ENCODE measurements around the gene STIP1. TPM values are rescaled to one million over a fixed set of nuclear protein-coding genes. Genes with fewer than 3 reads are reported as not detected.

The STIP1 gene
- total RNA-seq, 1 experiment from 2014 or later: 287 TPM

- no peaks in the 10 kb centered on the region; the same call in 1 of the 2 replicates for H3K9me3 ChIP-seq
- no peak overlapping the region for H3K4me3 ChIP-seq
- H3K27me3 ChIP-seq: no peaks in the 10 kb centered on the region
- H3K36me3 ChIP-seq: no peaks in the 10 kb centered on the region
- no peak for DNase-seq
Measured at GRCh38 chr11:64178951-64179639, 6.9 kb upstream of the STIP1 start.

- no peak for DNase-seq
- H3K36me3 ChIP-seq: no peaks in the 10 kb centered on the region; the same call in 1 of the 2 replicates
- H3K27me3 ChIP-seq: no peaks in the 10 kb centered on the region
- H3K4me3 ChIP-seq: no peak overlapping the region
- no peaks in the 10 kb centered on the region for H3K9me3 ChIP-seq
Measured at GRCh38 chr11:64180891-64181290, 5.1 kb upstream of the STIP1 start.

- peak; percentile 94 for DNase-seq
- H3K9me3 ChIP-seq: no peaks in the 10 kb centered on the region
- peaks cover 1% of the 10 kb centered on the region; the same call in 1 of the 2 replicates for H3K36me3 ChIP-seq
- peak overlapping the region; percentile 9 for H3K4me3 ChIP-seq
- H3K27me3 ChIP-seq: no peaks in the 10 kb centered on the region
Measured at GRCh38 chr11:64181506-64182411, 4.2 kb upstream of the STIP1 start.

- Histone ChIP-seq H3K9me3 (no peaks in the 10 kb centered on the region), H3K36me3 (peaks cover 10% of the 10 kb centered on the region), H3K4me3 (peak overlapping the region; percentile 9; the same call in 1 of the 2 replicates)
Measured at GRCh38 chr11:64183890-64184289, 2.1 kb upstream of the STIP1 start.

GRCh38 chr11:64185175-64185692 is 737 bp upstream of the STIP1 start:
- H3K9me3 ChIP-seq: no peaks in the 10 kb centered on the region
- H3K36me3 ChIP-seq: peaks cover 18% of the 10 kb centered on the region
- DNase-seq: peak; percentile 85
- no peaks in the 10 kb centered on the region for H3K27me3 ChIP-seq
- peak overlapping the region; percentile 80 for H3K4me3 ChIP-seq

More at GRCh38 chr11:64183890-64184289, 2.1 kb upstream of the STIP1 start:
- no peak for DNase-seq
- H3K27me3 ChIP-seq: no peaks in the 10 kb centered on the region

GRCh38 chr11:64186492-64187165 is 658 bp downstream of the STIP1 start:
- DNase-seq: no peak
- Histone ChIP-seq H3K36me3 (peaks cover 23% of the 10 kb centered on the region), H3K27me3 (no peaks in the 10 kb centered on the region)

GRCh38 chr11:64192434-64192833 is 6.5 kb downstream of the STIP1 start:
- Histone ChIP-seq H3K9me3 (no peaks in the 10 kb centered on the region), H3K27me3 (no peaks in the 10 kb centered on the region), H3K36me3 (peaks cover 78% of the 10 kb centered on the region), H3K4me3 (no peak overlapping the region)
- no peak for DNase-seq

More at GRCh38 chr11:64186492-64187165, 658 bp downstream of the STIP1 start:
- no peaks in the 10 kb centered on the region for H3K9me3 ChIP-seq
- H3K4me3 ChIP-seq: no peak overlapping the region

GRCh38 chr11:64196626-64197025 is 10.7 kb downstream of the STIP1 start:
- Histone ChIP-seq H3K4me3 (no peak overlapping the region), H3K9me3 (no peaks in the 10 kb centered on the region), H3K36me3 (peaks cover 85% of the 10 kb centered on the region), H3K27me3 (no peaks in the 10 kb centered on the region)
- DNase-seq: no peak

GRCh38 chr11:64198511-64198910 is 12.5 kb downstream of the STIP1 start:
- no peak overlapping the region for H3K4me3 ChIP-seq
- no peak for DNase-seq
- H3K9me3 ChIP-seq: no peaks in the 10 kb centered on the region
- peaks cover 81% of the 10 kb centered on the region for H3K36me3 ChIP-seq
- H3K27me3 ChIP-seq: no peaks in the 10 kb centered on the region

- H3K9me3 ChIP-seq: no peaks in the 10 kb centered on the region
- H3K36me3 ChIP-seq: peaks cover 81% of the 10 kb centered on the region
- no peaks in the 10 kb centered on the region for H3K27me3 ChIP-seq
- no peak for DNase-seq
- H3K4me3 ChIP-seq: no peak overlapping the region
Measured at GRCh38 chr11:64201543-64201942, 15.6 kb downstream of the STIP1 start.

GRCh38 chr11:64202992-64203391 is 17.0 kb downstream of the STIP1 start:
- Histone ChIP-seq H3K4me3 (no peak overlapping the region), H3K36me3 (peaks cover 75% of the 10 kb centered on the region), H3K9me3 (no peaks in the 10 kb centered on the region), H3K27me3 (no peaks in the 10 kb centered on the region)
- no peak for DNase-seq

GRCh38 chr11:64203421-64204079 is 17.6 kb downstream of the STIP1 start:
- no peaks in the 10 kb centered on the region for H3K27me3 ChIP-seq
- H3K4me3 ChIP-seq: no peak overlapping the region
- H3K36me3 ChIP-seq: peaks cover 70% of the 10 kb centered on the region
- DNase-seq: no peak
- no peaks in the 10 kb centered on the region for H3K9me3 ChIP-seq

- no peak for DNase-seq
- H3K36me3 ChIP-seq: peaks cover 65% of the 10 kb centered on the region
- no peaks in the 10 kb centered on the region for H3K27me3 ChIP-seq
- H3K4me3 ChIP-seq: no peak overlapping the region
- H3K9me3 ChIP-seq: no peaks in the 10 kb centered on the region
Measured at GRCh38 chr11:64204080-64204440, 18.1 kb downstream of the STIP1 start.

GRCh38 chr11:64204464-64204989 is 18.6 kb downstream of the STIP1 start:
- peak; percentile 76 for DNase-seq
- peaks cover 65% of the 10 kb centered on the region for H3K36me3 ChIP-seq
- no peaks in the 10 kb centered on the region for H3K9me3 ChIP-seq
- H3K4me3 ChIP-seq: no peak overlapping the region
- H3K27me3 ChIP-seq: no peaks in the 10 kb centered on the region

GRCh38 chr11:64206457-64207255 is 20.7 kb downstream of the STIP1 start, which contains the start of gene FERMT3:
FERMT3 (plus strand) TSS chr11:64206721; CDS start chr11:64207365, 644 bp downstream.
- Histone ChIP-seq H3K4me3 (no peak within 1 kb of the TSS), H3K36me3 (peaks cover 52% of the 10 kb centered on the region), H3K9me3 (no peaks in the 10 kb centered on the region), H3K27me3 (no peaks in the 10 kb centered on the region)
- no peak for DNase-seq

All from MG63 (cell line).